ENCODE data around the gene TTC39A. TPM values are rescaled to one million over a fixed set of nuclear protein-coding genes. Genes with fewer than 3 reads are reported as not detected.

TTC39A gene
- total RNA-seq, 1 donor from 2014 or later, result 26.0 TPM

DNA sequence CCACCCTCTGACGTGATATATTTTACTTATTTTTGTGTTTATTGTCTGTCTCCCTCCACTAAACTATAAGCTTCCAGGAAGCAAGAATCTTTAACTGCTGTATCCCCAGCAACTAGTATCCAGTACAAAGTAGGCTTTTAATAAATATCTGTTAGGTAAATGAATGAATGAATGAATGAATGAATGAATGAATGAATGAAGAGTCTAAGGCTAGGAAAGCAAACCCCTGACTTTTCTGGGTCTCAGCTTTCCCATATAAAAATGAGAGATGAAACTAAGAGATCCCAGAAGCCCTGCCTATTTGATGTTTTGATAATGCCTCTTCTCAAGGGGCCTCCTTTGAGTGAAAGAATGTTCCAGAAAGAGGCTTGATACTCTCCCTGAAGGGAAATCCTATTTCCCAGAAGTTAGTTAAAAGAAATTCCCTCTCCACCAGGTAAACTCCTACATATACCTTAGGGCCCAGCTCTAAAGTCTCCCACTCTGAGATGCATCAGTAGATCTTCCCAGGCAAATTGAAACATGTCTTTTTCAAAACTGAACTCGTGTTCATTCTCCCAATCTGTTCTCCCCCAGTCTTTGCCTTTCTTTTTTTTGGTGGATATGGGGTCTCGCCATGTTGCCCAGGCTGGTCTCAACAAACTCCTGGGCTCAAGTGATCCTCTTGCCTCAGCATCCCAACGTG is 7.8 kb downstream of the TTC39A start:
- TF ChIP-seq CTCF (IDR thresholded peaks at IDR 0.05; ENCODE audit: unreplicated experiment), result no peak
- Mint-ChIP-seq H3K4me3 (ENCODE audit: low read depth) (no peak overlapping the region), H3K9me3 (ENCODE audit: low read depth) (no peaks in the 10 kb centered on the region), H3K27me3 (no peaks in the 10 kb centered on the region), H3K27ac (no peak overlapping the region), H3K4me1 (ENCODE audit: low read depth) (peaks cover 13% of the 10 kb centered on the region), H3K36me3 (ENCODE audit: insufficient read depth) (no peaks in the 10 kb centered on the region)
- DNase-seq (ENCODE audit: low spot score, unreplicated experiment), result no peak

- peaks cover 14% of the 10 kb centered on the region for H3K4me1 Mint-ChIP-seq (ENCODE audit: low read depth)
- H3K4me3 Mint-ChIP-seq (ENCODE audit: low read depth), result no peak overlapping the region
- no peak for TF ChIP-seq CTCF (IDR thresholded peaks at IDR 0.05; ENCODE audit: unreplicated experiment)
- H3K9me3 Mint-ChIP-seq (ENCODE audit: low read depth), result no peaks in the 10 kb centered on the region
- H3K27ac Mint-ChIP-seq, result no peak overlapping the region
- no peaks in the 10 kb centered on the region for H3K27me3 Mint-ChIP-seq
- no peak for DNase-seq (ENCODE audit: low spot score, unreplicated experiment)
- no peaks in the 10 kb centered on the region for H3K36me3 Mint-ChIP-seq (ENCODE audit: insufficient read depth)
Observed at GRCh38 chr1:51321924-51322280, 8.5 kb downstream of the TTC39A start.

GRCh38 chr1:51320967-51321923 is 9.1 kb downstream of the TTC39A start:
- no peaks in the 10 kb centered on the region for H3K9me3 Mint-ChIP-seq (ENCODE audit: low read depth)
- peaks cover 14% of the 10 kb centered on the region for H3K4me1 Mint-ChIP-seq (ENCODE audit: low read depth)
- TF ChIP-seq CTCF (IDR thresholded peaks at IDR 0.05; ENCODE audit: unreplicated experiment), result no peak
- H3K4me3 Mint-ChIP-seq (ENCODE audit: low read depth), result no peak overlapping the region
- H3K27ac Mint-ChIP-seq, result no peak overlapping the region
- no peaks in the 10 kb centered on the region for H3K27me3 Mint-ChIP-seq
- H3K36me3 Mint-ChIP-seq (ENCODE audit: insufficient read depth), result no peaks in the 10 kb centered on the region
- no peak for DNase-seq (ENCODE audit: low spot score, unreplicated experiment)

DNA sequence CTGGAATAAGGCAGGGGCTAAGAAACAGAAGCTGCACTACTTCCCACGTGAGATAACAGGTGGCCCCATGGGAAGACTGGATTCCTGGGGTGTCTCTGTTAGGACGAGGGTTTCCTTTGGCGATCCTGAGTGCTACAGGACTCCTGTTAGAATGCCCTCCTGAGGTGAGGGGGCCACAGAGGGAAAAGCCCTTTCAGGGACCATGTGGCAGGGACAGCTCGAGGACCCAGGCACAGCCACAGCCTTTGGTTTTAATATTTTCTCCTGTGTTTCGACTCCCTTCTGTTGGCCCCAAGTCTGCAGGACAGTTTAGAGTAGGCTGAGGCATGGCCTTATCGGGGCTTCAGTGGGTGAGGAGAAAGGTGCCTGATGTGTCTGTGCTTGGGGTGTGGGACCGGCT is 12.6 kb downstream of the TTC39A start:
- Mint-ChIP-seq H3K27ac (no peak overlapping the region), H3K4me3 (ENCODE audit: low read depth) (no peak overlapping the region), H3K27me3 (no peaks in the 10 kb centered on the region), H3K9me3 (ENCODE audit: low read depth) (no peaks in the 10 kb centered on the region), H3K36me3 (ENCODE audit: insufficient read depth) (no peaks in the 10 kb centered on the region), H3K4me1 (ENCODE audit: low read depth) (peaks cover 11% of the 10 kb centered on the region)
- DNase-seq (ENCODE audit: low spot score, unreplicated experiment), result no peak
- TF ChIP-seq CTCF (IDR thresholded peaks at IDR 0.05; ENCODE audit: unreplicated experiment), result no peak

- Mint-ChIP-seq H3K4me3 (ENCODE audit: low read depth) (no peak overlapping the region), H3K36me3 (ENCODE audit: insufficient read depth) (no peaks in the 10 kb centered on the region), H3K9me3 (ENCODE audit: low read depth) (no peaks in the 10 kb centered on the region), H3K27ac (no peak overlapping the region), H3K4me1 (ENCODE audit: low read depth) (peaks cover 8% of the 10 kb centered on the region), H3K27me3 (no peaks in the 10 kb centered on the region)
- no peak for TF ChIP-seq CTCF (IDR thresholded peaks at IDR 0.05; ENCODE audit: unreplicated experiment)
- DNase-seq (ENCODE audit: low spot score, unreplicated experiment), result no peak
Observed at GRCh38 chr1:51316846-51317120, 13.6 kb downstream of the TTC39A start.

Data from progenitor cell of endocrine pancreas (in vitro differentiated cells).